Testis (tissue), 2 donors: Measurements from ENCODE around the gene GGA1.

Experiments used
- POLR2A ChIP-seq: fragments of 450-650 bp; IDR thresholded peaks from one replicate; pipeline ENCODE4 v1.6.1; 2017; ENCODE audit warnings: antibody characterized with exemption, mild to moderate bottlenecking, moderate library complexity
- TF ChIP-seq, protein P1 (sequence below), 3 experiments: fragments of 450-650 bp in 2 of 3; fragments of 200-600 bp in 1 of 3; sonication (generic) in 1 of 3; IDR thresholded peaks; one replicate each; pipeline ENCODE4 v1.5.1; 2016 to 2019; ENCODE audit warnings: antibody characterized with exemption in 3 of 3, mild to moderate bottlenecking in 2 of 3, moderate library complexity in 1 of 3

DNA sequence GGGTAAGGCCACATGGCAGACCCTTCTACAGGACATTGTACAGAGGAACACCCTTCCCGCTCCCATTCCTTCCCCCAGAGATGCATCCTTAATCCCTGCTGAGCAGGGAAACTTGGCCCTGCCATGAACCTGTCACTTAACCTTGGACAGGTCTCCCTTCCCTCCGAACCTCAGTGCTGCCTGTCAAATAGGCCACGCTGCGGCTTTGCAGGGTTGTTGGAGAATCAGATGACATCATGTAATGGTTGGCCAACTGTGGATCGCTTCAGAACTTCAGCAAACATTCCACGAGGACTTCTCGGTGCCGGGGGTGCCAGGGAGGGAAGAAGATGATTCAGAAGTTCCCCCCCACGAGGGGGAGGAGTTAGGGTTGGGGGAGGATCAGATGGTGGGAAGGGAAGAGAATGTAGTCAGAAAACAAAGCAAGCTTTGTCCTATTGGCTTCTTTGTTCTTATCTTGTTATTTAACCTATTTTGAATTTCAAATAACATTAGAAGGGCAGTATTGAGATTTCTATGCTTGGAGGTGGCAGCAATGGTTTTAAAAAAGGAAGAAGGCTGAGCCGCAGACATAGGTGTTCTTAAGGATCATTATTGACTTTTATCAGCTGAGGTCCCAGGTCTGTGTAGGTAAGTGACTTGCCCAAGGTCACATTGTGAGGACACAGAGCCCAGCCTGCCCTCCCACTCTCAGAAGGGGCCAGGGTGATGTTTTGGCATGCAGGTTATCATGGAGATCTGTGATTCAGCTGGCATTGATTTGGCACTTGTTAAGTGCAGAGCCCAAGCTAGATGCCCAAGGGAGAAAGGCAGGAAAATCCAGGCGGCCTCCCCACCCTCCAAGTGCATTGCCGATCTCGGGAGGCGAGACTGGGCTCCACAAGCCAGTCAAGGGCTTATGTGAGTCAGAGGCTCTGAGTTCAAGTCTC, 45.2 kb upstream of the GGA1 start:
- TF ChIP-seq, protein P1, sequence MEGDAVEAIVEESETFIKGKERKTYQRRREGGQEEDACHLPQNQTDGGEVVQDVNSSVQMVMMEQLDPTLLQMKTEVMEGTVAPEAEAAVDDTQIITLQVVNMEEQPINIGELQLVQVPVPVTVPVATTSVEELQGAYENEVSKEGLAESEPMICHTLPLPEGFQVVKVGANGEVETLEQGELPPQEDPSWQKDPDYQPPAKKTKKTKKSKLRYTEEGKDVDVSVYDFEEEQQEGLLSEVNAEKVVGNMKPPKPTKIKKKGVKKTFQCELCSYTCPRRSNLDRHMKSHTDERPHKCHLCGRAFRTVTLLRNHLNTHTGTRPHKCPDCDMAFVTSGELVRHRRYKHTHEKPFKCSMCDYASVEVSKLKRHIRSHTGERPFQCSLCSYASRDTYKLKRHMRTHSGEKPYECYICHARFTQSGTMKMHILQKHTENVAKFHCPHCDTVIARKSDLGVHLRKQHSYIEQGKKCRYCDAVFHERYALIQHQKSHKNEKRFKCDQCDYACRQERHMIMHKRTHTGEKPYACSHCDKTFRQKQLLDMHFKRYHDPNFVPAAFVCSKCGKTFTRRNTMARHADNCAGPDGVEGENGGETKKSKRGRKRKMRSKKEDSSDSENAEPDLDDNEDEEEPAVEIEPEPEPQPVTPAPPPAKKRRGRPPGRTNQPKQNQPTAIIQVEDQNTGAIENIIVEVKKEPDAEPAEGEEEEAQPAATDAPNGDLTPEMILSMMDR (IDR thresholded peaks at IDR 0.05): no peak
- no peak for TF ChIP-seq POLR2A
